Psoas muscle (tissue), 8 donors: ENCODE measurements around the gene ZNF675. TPM values are rescaled to one million over a fixed set of nuclear protein-coding genes. Genes with fewer than 3 reads are reported as not detected.
"Not testable (repeated sequence)": the region's sequence is repeated elsewhere in the genome, so short reads cannot be mapped to it uniquely, and the experiment has no call there.

Source experiments
- ATAC-seq, 4 donors: fragments of 200-7000 bp; cut with Tn5 transposase; one replicate each; pipeline ENCODE4 v1.9.1; 2020; ENCODE audit warnings: moderate library complexity in 3 of 4, mild to moderate bottlenecking in 2 of 4
- DNase-seq, 2 donors: peaks; one replicate each; pipeline ENCODE4 v3.0.0-alpha.2; 2020
- H3K27ac ChIP-seq: fragments of 200-600 bp; one replicate; pipeline ENCODE4 v1.8.0; 2022
- H3K27me3 ChIP-seq, 3 donors: fragments of 200-600 bp in 1 of 3; one replicate each; pipeline versions ENCODE4 v1.6.1 to v1.8.0; 2013 to 2022; ENCODE audit warnings: low read length in 2 of 3, mild to moderate bottlenecking in 2 of 3, moderate library complexity in 1 of 3; ENCODE audit not compliant: insufficient read depth in 3 of 3
- H3K36me3 ChIP-seq, 2 donors: fragments of 200-600 bp in 1 of 2; one replicate each; pipeline versions ENCODE4 v1.6.1 to v1.8.0; 2013 to 2022; ENCODE audit warnings: low read depth in 1 of 2, mild to moderate bottlenecking in 1 of 2, moderate library complexity in 1 of 2; ENCODE audit not compliant: insufficient read depth in 1 of 2
- H3K4me1 ChIP-seq: fragments of 200-600 bp; one replicate; pipeline ENCODE4 v1.8.0; 2022
- H3K4me3 ChIP-seq: fragments of 200-600 bp; one replicate; pipeline ENCODE4 v1.8.0; 2022; ENCODE audit warnings: mild to moderate bottlenecking
- H3K9me3 ChIP-seq: fragments of 200-600 bp; one replicate; pipeline ENCODE4 v1.8.0; 2022
- CTCF ChIP-seq: fragments of 200-600 bp; IDR thresholded peaks from one replicate; pipeline ENCODE4 v1.8.0; 2022; ENCODE audit warnings: antibody characterized with exemption
- WGBS, 3 donors: extraction: QIAGEN DNeasy Blood & Tissue Kit; methylation state at CpG; one replicate each; pipeline versions ENCODE4 v1.1.6 to v1.1.7; 2013; 5-methylcytosine and 5-hydroxymethylcytosine counted together
- intact Hi-C, 2 donors: fragments of 100-400 bp; cut with DNase I; formaldehyde crosslinking; loops; one replicate each; pipeline versions ENCODE4 v1.11.0 to v1.14.2; 2022
- polyA plus RNA-seq, 3 donors: library from polyadenylated mRNA; stranded (reverse); fragments of 200-250 nt; gene quantifications; one replicate each; pipeline ENCODE4 v1.2.3, GENCODE V29; 2013
- total RNA-seq, 4 donors: library from RNA; stranded (reverse); fragmentation: NEBNext Ultra II Directional in 2 of 4; extraction: Animal tissue kit (Norgen Biotek cat#: 25700) in 2 of 4; gene quantifications; one replicate each; pipeline versions ENCODE4 v1.2.1 to v1.2.4, GENCODE V29; 2021 to 2023
- donor health status: healthy with polysubstance abuse.
- donor health status: DM: no; HTN: no; CAD: no; lungs with moderate emphysema.
- donor health status: Bipolar disorder and iron deficiency.
- donor health status: healthy.
- donor health status: DM: yes; HTN: yes; CAD: no.
- donor health status: DM: no; HTN: no; CAD: no.
- donor health status: DM: no; HTN: no; CAD: no.
- donor health status: DM: yes; HTN: yes; CAD: no.

The ZNF675 gene
- total and polyA plus RNA-seq, 7 donors = 0.51 to 2.0 (median 1.1) TPM

GRCh38 chr19:23673132-23673531 is 13.9 kb downstream of the ZNF675 start:
- no peak for TF ChIP-seq CTCF
- H3K9me3 ChIP-seq = no peaks in the 10 kb centered on the region
- WGBS, 3 donors = 97 to 98% (median 98%) methylated on average over 2 of the region's 2 CpGs

GRCh38 chr19:23668606-23669005 is 18.4 kb downstream of the ZNF675 start:
- H3K4me1 ChIP-seq, H3K27ac ChIP-seq, H3K27me3 ChIP-seq, intact Hi-C loops, ATAC-seq, DNase-seq, H3K36me3 ChIP-seq, H3K4me3 ChIP-seq, H3K9me3 ChIP-seq: not testable (repeated sequence)
- 90 to 94% (median 91%) methylated on average over 19 to 32 of the region's 32 CpGs for WGBS, 3 donors

More at GRCh38 chr19:23673132-23673531, 13.9 kb downstream of the ZNF675 start:
- intact Hi-C loops = loop anchor here in 1 of 2 donors (2.0 kb wide), 1 partner anchor 30 kb away; no protein-coding TSS in a partner anchor
- no peak overlapping the region for H3K4me3 ChIP-seq
- H3K36me3 ChIP-seq = no peaks in the 10 kb centered on the region
- no peaks in the 10 kb centered on the region for H3K27me3 ChIP-seq
- DNase-seq = no peak
- H3K27ac ChIP-seq = no peak overlapping the region
- H3K4me1 ChIP-seq = no peaks in the 10 kb centered on the region
- no peak for ATAC-seq

GRCh38 chr19:23665651-23666410 is 21.2 kb downstream of the ZNF675 start:
- intact Hi-C loops = no loop called here
- TF ChIP-seq CTCF = no peak
- H3K4me1 ChIP-seq = no peaks in the 10 kb centered on the region
- H3K27ac ChIP-seq = no peak overlapping the region
- no peak for DNase-seq
- no peak for ATAC-seq
- no peaks in the 10 kb centered on the region for H3K27me3 ChIP-seq
- 48 to 58% (median 51%) methylated on average over 3 of the region's 3 CpGs for WGBS, 3 donors
- peaks cover 7% of the 10 kb centered on the region for H3K9me3 ChIP-seq
- H3K36me3 ChIP-seq = peaks cover 4 to 21% of the 10 kb centered on the region in 2 donors
- no peak overlapping the region for H3K4me3 ChIP-seq

GRCh38 chr19:23649817-23650216 is 37.2 kb downstream of the ZNF675 start:
- H3K27ac ChIP-seq, ATAC-seq, H3K4me1 ChIP-seq, H3K36me3 ChIP-seq, H3K4me3 ChIP-seq, intact Hi-C loops, H3K27me3 ChIP-seq, DNase-seq: not testable (repeated sequence)
- 77 to 81% (median 78%) methylated on average over 3 of the region's 3 CpGs for WGBS, 3 donors
- H3K9me3 ChIP-seq = peaks cover 29% of the 10 kb centered on the region

Other genes with a start within 250 kb of the ZNF675 start
- gene ZNF681, start 71.7 kb upstream of the ZNF675 start, total RNA-seq = under 1 TPM; 0.08 to 0.26 (median 0.19) TPM
- under 1 TPM; 0.06 to 0.25 (median 0.16) TPM for gene ZNF681, start 71.7 kb upstream of the ZNF675 start, polyA plus RNA-seq
- under 1 TPM in 2 of 4 donors, not detected in 2; 0.22 to 0.25 TPM for gene ZNF726, start 227.7 kb upstream of the ZNF675 start, total RNA-seq
- gene ZNF726, start 227.7 kb upstream of the ZNF675 start, polyA plus RNA-seq = under 1 TPM; 0.05 to 0.16 (median 0.06) TPM